Gastroesophageal sphincter (tissue), 4 donors: ENCODE results near the gene UPF2. TPM values are rescaled to one million over a fixed set of nuclear protein-coding genes. Genes with fewer than 3 reads are reported as not detected.

Experiments
- ATAC-seq: fragments of 150-250 bp; one replicate; pipeline ENCODE4 v1.9.1; 2016; ENCODE audit warnings: mild to moderate bottlenecking, moderate library complexity
- H3K27ac ChIP-seq, 4 donors: fragments of 200-600 bp; sonication (generic) in 3 of 4; 1 replicate in 3 of 4; 2 replicates in 1 of 4; pipeline ENCODE4 v1.5.1; 2016 to 2019
- H3K27me3 ChIP-seq: fragments of 200-600 bp; sonication (generic); one replicate; pipeline ENCODE4 v1.5.1; 2019
- H3K36me3 ChIP-seq, 2 donors: fragments of 200-600 bp; sonication (generic); one replicate each; pipeline ENCODE4 v1.5.1; 2019; ENCODE audit warnings: control low read depth in 1 of 2
- H3K4me1 ChIP-seq, 3 donors: fragments of 200-600 bp; sonication (generic); 1 replicate in 2 of 3; 2 replicates in 1 of 3; pipeline ENCODE4 v1.5.1; 2016 to 2019; ENCODE audit warnings: control low read depth in 2 of 3
- H3K4me3 ChIP-seq, 2 donors: fragments of 200-600 bp; sonication (generic); one replicate each; pipeline ENCODE4 v1.5.1; 2019; ENCODE audit warnings: mild to moderate bottlenecking in 1 of 2, moderate library complexity in 1 of 2
- H3K9me3 ChIP-seq, 3 donors: fragments of 200-600 bp; sonication (generic); one replicate each; pipeline ENCODE4 v1.5.1; 2017 to 2019; ENCODE audit warnings: control low read depth in 2 of 3
- EP300 ChIP-seq: sonication (generic); formaldehyde crosslinking; IDR thresholded peaks from one replicate; pipeline ENCODE4 v1.6.1; 2017; ENCODE audit warnings: antibody characterized with exemption, mild to moderate bottlenecking
- POLR2A ChIP-seq, 2 donors: fragments of 450-650 bp; IDR thresholded peaks; one replicate each; pipeline ENCODE4 v1.6.1; 2017; ENCODE audit warnings: antibody characterized with exemption in 2 of 2, mild to moderate bottlenecking in 2 of 2, moderate library complexity in 1 of 2
- POLR2AphosphoS5 ChIP-seq: sonication (generic); formaldehyde crosslinking; IDR thresholded peaks from one replicate; pipeline ENCODE4 v1.6.1; 2017; ENCODE audit warnings: antibody characterized with exemption
- WGBS, 2 donors: methylation state at CpG; one replicate each; pipeline ENCODE4 v1.1.5; 2018; ENCODE audit warnings: low coverage in 1 of 2; 5-methylcytosine and 5-hydroxymethylcytosine counted together
- total RNA-seq, 4 donors: library from RNA; depleted of rRNA; stranded (reverse); fragments of >200 nt; gene quantifications; one replicate each; pipeline ENCODE4 v1.1.0, GENCODE V29; 2016
- TF ChIP-seq, protein P1 (sequence below), 4 experiments: fragments of 200-600 bp in 2 of 4; fragments of 450-650 bp in 2 of 4; sonication (generic) in 1 of 4; IDR thresholded peaks; one replicate each; pipeline ENCODE4 v1.5.1; 2017 to 2019; ENCODE audit warnings: antibody characterized with exemption in 4 of 4, mild to moderate bottlenecking in 2 of 4, moderate library complexity in 2 of 4

The UPF2 gene
- total RNA-seq, 4 donors from 2014 or later = 23.8 to 40.9 (median 35.0) TPM

- peak overlapping the region; percentile 99 for H3K4me3 ChIP-seq
- H3K4me1 ChIP-seq = peaks cover 0 to 43% (median 5%) of the 10 kb centered on the region in 3 donors
- TF ChIP-seq EP300 (no peak), POLR2A (IDR thresholded peaks at IDR 0.05) (peak; percentile 17 to 30), POLR2AphosphoS5 (no peak)
- TF ChIP-seq, protein P1, sequence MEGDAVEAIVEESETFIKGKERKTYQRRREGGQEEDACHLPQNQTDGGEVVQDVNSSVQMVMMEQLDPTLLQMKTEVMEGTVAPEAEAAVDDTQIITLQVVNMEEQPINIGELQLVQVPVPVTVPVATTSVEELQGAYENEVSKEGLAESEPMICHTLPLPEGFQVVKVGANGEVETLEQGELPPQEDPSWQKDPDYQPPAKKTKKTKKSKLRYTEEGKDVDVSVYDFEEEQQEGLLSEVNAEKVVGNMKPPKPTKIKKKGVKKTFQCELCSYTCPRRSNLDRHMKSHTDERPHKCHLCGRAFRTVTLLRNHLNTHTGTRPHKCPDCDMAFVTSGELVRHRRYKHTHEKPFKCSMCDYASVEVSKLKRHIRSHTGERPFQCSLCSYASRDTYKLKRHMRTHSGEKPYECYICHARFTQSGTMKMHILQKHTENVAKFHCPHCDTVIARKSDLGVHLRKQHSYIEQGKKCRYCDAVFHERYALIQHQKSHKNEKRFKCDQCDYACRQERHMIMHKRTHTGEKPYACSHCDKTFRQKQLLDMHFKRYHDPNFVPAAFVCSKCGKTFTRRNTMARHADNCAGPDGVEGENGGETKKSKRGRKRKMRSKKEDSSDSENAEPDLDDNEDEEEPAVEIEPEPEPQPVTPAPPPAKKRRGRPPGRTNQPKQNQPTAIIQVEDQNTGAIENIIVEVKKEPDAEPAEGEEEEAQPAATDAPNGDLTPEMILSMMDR (IDR thresholded peaks at IDR 0.05) = no peak
- H3K9me3 ChIP-seq = no peaks in the 10 kb centered on the region
- no peaks in the 10 kb centered on the region for H3K36me3 ChIP-seq
- peak; percentile 4 for ATAC-seq
- H3K27ac ChIP-seq = peak overlapping the region; percentile 83 to 98 (median 92)
- WGBS, 2 donors = 0 to 1% methylated on average over 3 to 9 of the region's 31 CpGs
- peaks cover 9% of the 10 kb centered on the region for H3K27me3 ChIP-seq
These were observed 206 bp downstream of the UPF2 start for GRCh38 chr10:12042409-12042796.

- peaks cover 9% of the 10 kb centered on the region for H3K27me3 ChIP-seq
- TF ChIP-seq EP300 (no peak), POLR2AphosphoS5 (no peak), POLR2A (IDR thresholded peaks at IDR 0.05) (no peak)
- TF ChIP-seq, protein P1 (IDR thresholded peaks at IDR 0.05) = no peak
- no peaks in the 10 kb centered on the region for H3K36me3 ChIP-seq
- no peak for ATAC-seq
- peaks cover 0 to 46% (median 5%) of the 10 kb centered on the region in 3 donors for H3K4me1 ChIP-seq
- H3K27ac ChIP-seq = peak overlapping the region; percentile 83 to 98 (median 92)
- peak overlapping the region; percentile 99 for H3K4me3 ChIP-seq
- no peaks in the 10 kb centered on the region for H3K9me3 ChIP-seq
- 0 to 1% methylated on average over 9 to 26 of the region's 26 CpGs for WGBS, 2 donors
These were observed 722 bp downstream of the UPF2 start for GRCh38 chr10:12041766-12042408.

- no peaks in the 10 kb centered on the region for H3K9me3 ChIP-seq
- WGBS, 2 donors = 68 to 84% methylated on average over 3 of the region's 3 CpGs
- no peak for ATAC-seq
- no peaks in the 10 kb centered on the region for H3K27me3 ChIP-seq
- no peak overlapping the region for H3K27ac ChIP-seq
- peaks cover 0 to 39% of the 10 kb centered on the region in 2 donors for H3K36me3 ChIP-seq
- peaks cover 0 to 44% (median 5%) of the 10 kb centered on the region in 3 donors for H3K4me1 ChIP-seq
- TF ChIP-seq, protein P1 (IDR thresholded peaks at IDR 0.05) = no peak
- TF ChIP-seq EP300 (no peak), POLR2A (IDR thresholded peaks at IDR 0.05) (no peak), POLR2AphosphoS5 (no peak)
- H3K4me3 ChIP-seq = no peak overlapping the region
These were observed 6.4 kb downstream of the UPF2 start for GRCh38 chr10:12036073-12036655.

DNA sequence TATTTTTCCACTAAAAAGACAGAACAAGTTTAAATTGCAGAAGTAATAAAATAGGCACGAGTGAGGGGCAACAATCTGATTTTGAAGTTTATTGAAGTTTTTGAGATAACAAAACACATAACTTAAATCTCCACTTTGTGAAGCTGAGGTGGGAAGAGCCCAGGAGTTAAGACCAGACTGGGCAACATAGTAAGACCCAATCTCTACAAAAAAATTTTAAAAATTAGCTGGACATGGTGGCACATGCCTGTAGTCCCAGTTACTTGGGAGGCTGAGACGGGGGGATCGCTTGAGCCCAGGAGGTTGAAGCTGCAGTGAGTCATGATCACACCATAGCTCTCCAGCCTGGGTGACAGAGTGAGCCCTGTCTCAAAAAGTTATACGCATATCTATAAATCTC, 11.2 kb downstream of the UPF2 start:
- ATAC-seq = no peak
- H3K4me1 ChIP-seq = peaks cover 0 to 14% (median 0%) of the 10 kb centered on the region in 3 donors
- no peaks in the 10 kb centered on the region for H3K9me3 ChIP-seq
- H3K27ac ChIP-seq = no peak overlapping the region
- H3K27me3 ChIP-seq = no peaks in the 10 kb centered on the region
- H3K4me3 ChIP-seq = no peak overlapping the region
- WGBS, 2 donors = 83 to 97% methylated on average over 3 to 4 of the region's 4 CpGs
- peaks cover 4 to 73% of the 10 kb centered on the region in 2 donors for H3K36me3 ChIP-seq
- TF ChIP-seq POLR2A (IDR thresholded peaks at IDR 0.05) = no peak
- TF ChIP-seq, protein P1 (IDR thresholded peaks at IDR 0.05) = no peak
- no peak for TF ChIP-seq POLR2AphosphoS5
- no peak for TF ChIP-seq EP300

DNA sequence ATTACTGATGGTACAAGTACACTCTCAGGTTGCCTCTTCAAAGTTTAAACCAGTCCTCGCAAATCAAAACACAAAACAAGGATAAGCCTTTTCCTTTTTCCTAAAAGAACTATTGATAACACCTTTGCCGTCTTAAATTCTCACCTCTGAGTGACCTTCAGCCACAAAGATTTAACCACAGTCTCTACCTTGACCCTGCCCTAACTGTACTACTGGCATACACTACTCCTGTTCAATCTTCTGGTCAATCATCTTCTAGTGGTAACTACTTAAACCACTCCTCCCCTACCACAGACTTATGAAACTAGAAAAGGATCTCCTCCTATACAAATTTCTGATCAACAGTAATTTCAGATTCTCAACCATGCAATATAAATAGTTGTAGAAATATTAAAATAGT, 15.1 kb downstream of the UPF2 start:
- Histone ChIP-seq H3K9me3 (no peaks in the 10 kb centered on the region), H3K27ac (no peak overlapping the region), H3K27me3 (no peaks in the 10 kb centered on the region), H3K36me3 (peaks cover 4 to 55% of the 10 kb centered on the region in 2 donors), H3K4me3 (no peak overlapping the region), H3K4me1 (peaks cover 0 to 7% (median 0%) of the 10 kb centered on the region in 3 donors)
- no peak for ATAC-seq
- WGBS, 2 donors = 87 to 100% methylated on average over 2 of the region's 2 CpGs
- TF ChIP-seq POLR2AphosphoS5 = no peak
- no peak for TF ChIP-seq EP300
